Stomach (tissue), 4 donors: Measurements from ENCODE around the gene DRAM1.

Experiments used
- CTCF ChIP-seq, 7 experiments: fragments of 450-650 bp in 4 of 7; fragments of 200-600 bp in 3 of 7; sonication (generic) in 3 of 7; IDR thresholded peaks; one replicate each; pipeline ENCODE4 v1.5.1; 2016 to 2019; ENCODE audit warnings: antibody characterized with exemption in 7 of 7, control low read depth in 2 of 7, mild to moderate bottlenecking in 1 of 7
- EP300 ChIP-seq: sonication (generic); formaldehyde crosslinking; IDR thresholded peaks from one replicate; pipeline ENCODE4 v1.6.1; 2017; ENCODE audit warnings: antibody characterized with exemption
- POLR2A ChIP-seq, 4 donors: fragments of 450-650 bp; IDR thresholded peaks; one replicate each; pipeline ENCODE4 v1.6.1; 2016; ENCODE audit warnings: antibody characterized with exemption in 4 of 4, control low read depth in 2 of 4, mild to moderate bottlenecking in 1 of 4, moderate library complexity in 1 of 4
- POLR2AphosphoS5 ChIP-seq, 3 donors: sonication (generic); formaldehyde crosslinking; IDR thresholded peaks; one replicate each; pipeline ENCODE4 v1.6.1; 2016; ENCODE audit warnings: antibody characterized with exemption in 3 of 3

GRCh38 chr12:101832030-101832429 is 45.4 kb upstream of the DRAM1 start:
- TF ChIP-seq EP300 (no peak), CTCF (IDR thresholded peaks at IDR 0.05) (no peak), POLR2A (IDR thresholded peaks at IDR 0.05) (no peak), POLR2AphosphoS5 (IDR thresholded peaks at IDR 0.05) (no peak)
